IPS-NIHi7 (cell line): ENCODE measurements around the gene BNIP3.
A peak's percentile ranks its signal among the peaks of the same experiment; 100 is the strongest.
"Not testable (repeated sequence)": the region's sequence is repeated elsewhere in the genome, so short reads cannot be mapped to it uniquely, and the experiment has no call there.

Source experiments
- DNase-seq: peaks from one replicate; pipeline ENCODE4 v3.0.0; 2012; ENCODE audit warnings: mixed read lengths; ENCODE audit errors: extremely low spot score

BNIP3 gene

GRCh38 chr10:131929122-131929845, 52.4 kb downstream of the BNIP3 start:
- DNase-seq = peak; percentile 49

DNA sequence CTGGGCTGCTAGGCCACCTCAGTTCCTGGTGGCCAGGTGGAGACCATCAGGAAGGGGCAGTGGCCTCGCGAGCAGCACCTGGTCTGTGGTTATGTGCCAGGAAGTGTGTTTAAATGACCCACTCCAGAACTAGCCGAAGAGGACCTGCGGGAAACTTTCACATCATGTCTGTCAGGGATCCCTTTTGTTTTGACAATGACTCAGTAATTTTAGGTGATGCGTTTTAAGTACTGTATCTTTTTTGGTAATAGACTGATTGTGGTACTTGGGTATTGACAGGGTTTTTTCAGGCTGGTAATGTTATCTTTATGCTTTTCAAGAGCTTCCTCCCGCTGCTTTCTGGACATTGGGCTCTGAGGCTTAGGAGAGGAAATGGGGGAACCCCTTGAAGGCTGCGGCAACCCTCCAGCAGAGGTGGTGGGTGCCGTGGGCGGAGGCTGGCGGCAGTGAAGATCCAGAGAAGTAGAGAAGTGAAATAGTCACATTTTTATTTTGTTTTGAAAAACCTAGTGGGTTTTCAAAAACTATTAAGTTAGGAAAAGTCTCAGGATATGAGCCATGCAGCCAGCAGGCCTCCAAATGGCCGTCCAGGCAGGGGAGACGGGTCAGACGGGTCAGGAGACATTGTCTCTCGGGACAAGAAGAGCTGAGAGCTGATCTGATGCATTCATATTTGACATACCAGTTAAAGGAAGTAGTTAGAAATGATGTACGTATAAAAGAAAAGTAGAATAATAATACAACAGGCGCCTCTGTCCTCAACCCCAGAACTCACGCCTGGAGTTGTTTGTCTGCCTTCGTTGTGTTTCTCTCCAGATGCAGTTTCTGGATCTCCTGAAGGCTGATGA, 53.3 kb downstream of the BNIP3 start:
- no peak for DNase-seq

- no peak for DNase-seq
Observed at GRCh38 chr10:131926743-131927595, 54.8 kb downstream of the BNIP3 start.

DNA sequence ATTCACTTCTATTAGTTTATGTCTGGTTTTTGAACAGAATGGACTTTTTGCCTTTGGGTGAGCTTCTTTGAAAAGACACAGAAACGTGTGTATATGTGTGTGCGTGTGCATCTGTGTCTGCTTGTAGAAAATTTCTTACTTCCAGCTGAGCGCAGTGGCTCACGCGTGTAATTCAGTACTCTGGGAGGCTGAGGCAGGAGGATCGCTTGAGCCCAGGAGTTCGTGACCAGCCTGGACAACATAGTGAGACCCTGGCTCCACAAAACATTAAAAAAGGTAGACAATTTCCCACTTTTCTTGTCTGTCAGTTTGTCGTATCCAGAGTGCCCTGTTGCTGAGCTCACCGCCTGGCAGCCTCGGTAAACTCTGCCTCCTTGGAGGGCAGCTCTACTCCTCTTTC, 55.5 kb downstream of the BNIP3 start:
- DNase-seq = no peak

GRCh38 chr10:131925716-131926115, 56.0 kb downstream of the BNIP3 start:
- DNase-seq = no peak

DNA sequence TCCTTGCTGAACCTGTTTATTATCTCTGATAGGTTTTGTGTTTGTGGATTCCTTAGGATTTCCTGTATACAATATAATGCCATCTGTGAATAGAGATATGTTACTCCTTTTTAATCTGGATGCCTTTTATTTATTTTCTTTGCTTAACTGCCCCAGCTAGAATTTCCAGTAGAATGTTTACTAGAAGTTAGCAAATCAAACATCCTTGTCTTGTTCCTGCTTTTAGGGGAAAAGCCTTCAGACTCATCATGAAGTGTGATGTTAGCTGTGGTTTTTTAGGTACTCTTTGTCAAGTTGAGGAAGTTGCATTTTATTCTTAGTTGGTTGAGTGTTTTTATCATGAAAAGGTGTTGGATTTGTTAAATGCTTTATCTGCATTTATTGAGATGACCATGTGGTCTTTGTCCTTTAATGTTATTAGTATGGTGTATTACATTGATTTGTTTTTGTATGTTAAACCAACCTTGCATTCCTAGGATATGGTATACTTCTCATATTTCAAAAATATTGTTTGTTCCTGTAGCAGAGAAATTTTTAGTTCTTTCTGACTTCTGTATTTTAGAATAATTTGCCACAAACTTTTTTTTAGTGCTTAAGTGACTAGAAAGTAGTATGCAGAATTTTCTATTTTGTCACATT, 56.6 kb downstream of the BNIP3 start:
- no peak for DNase-seq

GRCh38 chr10:131923038-131923756, 58.5 kb downstream of the BNIP3 start:
- no peak for DNase-seq

GRCh38 chr10:131921184-131921583, 60.5 kb downstream of the BNIP3 start:
- peak; percentile 50 for DNase-seq

DNA sequence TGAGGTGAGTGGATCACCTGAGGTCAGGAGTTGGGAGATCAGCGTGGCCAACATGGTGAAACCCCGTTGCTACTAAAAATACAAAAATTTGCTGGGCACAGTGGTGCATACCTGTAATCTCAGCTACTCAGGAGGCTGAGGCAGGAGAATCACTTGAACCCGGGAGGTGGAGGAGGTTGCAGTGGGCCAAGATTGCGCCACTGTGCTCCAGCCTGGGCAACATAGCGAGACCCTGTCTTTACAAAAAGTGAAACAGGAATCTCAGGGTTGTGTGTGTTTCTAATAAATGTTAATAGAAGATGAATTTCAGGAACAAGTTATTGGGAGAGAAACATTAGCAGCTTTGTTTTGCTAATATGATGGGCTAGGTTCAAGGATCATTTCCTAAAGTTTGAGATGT, 61.0 kb downstream of the BNIP3 start:
- no peak for DNase-seq

GRCh38 chr10:131920151-131920550, 61.6 kb downstream of the BNIP3 start:
- DNase-seq = no peak

DNA sequence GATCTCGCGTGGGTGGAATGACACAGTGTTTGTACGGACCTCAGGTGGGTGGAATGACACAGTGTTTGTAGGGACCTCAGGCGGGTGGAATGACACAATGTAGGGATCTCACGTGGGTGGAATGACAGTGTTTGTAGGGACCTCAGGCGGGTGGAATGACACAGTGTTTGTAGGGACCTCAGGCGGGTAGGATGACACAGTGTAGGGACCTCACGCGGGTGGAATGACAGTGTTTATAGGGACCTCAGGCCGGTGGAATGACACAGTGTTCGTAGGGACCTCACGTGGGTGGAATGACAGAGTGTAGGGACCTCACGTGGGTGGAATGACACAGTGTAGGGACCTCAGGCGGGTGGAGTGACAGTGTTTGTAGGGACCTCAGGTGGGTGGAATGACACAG, 62.3 kb downstream of the BNIP3 start:
- DNase-seq = not testable (repeated sequence)
